ENCODE results near the gene NFASC.

DNA sequence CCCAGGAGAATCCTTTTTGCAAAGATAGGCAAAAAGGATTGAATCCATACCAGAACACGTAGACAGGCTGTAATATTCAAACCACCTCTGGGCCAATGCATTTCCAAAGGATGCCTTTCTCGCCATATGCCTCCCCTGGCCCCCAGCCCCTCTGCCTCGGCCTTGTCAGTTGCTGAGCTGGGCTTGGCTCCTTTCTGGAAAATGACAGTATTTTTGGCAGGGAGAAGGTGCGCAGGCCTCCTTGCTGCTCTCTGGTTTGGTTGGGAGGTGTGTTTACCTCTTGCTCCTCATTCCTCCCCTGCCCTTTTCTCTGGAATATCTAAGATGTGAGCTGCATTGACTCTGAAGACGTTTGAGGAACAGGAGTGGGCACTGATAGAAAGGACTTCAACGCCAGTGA is 146.3 kb downstream of the NFASC start:
- TF ChIP-seq RBAK (tag by site-specific recombination; IDR thresholded peaks at IDR 0.05) (no peak), ZNF157 (tag by site-specific recombination; IDR thresholded peaks at IDR 0.05) (no peak), ZNF837 (tag by site-specific recombination; IDR thresholded peaks at IDR 0.05) (no peak), ZNF664 (tag by site-specific recombination; IDR thresholded peaks at IDR 0.05) (no peak), ZNF660 (tag by site-specific recombination; IDR thresholded peaks at IDR 0.05) (no peak), ZNF555 (tag by site-specific recombination; conservative IDR thresholded peaks at IDR 0.05) (no peak)
- TF ChIP-seq, protein P1, sequence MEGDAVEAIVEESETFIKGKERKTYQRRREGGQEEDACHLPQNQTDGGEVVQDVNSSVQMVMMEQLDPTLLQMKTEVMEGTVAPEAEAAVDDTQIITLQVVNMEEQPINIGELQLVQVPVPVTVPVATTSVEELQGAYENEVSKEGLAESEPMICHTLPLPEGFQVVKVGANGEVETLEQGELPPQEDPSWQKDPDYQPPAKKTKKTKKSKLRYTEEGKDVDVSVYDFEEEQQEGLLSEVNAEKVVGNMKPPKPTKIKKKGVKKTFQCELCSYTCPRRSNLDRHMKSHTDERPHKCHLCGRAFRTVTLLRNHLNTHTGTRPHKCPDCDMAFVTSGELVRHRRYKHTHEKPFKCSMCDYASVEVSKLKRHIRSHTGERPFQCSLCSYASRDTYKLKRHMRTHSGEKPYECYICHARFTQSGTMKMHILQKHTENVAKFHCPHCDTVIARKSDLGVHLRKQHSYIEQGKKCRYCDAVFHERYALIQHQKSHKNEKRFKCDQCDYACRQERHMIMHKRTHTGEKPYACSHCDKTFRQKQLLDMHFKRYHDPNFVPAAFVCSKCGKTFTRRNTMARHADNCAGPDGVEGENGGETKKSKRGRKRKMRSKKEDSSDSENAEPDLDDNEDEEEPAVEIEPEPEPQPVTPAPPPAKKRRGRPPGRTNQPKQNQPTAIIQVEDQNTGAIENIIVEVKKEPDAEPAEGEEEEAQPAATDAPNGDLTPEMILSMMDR (tag by site-specific recombination; IDR thresholded peaks at IDR 0.05): no peak
- TF ChIP-seq, protein P2, sequence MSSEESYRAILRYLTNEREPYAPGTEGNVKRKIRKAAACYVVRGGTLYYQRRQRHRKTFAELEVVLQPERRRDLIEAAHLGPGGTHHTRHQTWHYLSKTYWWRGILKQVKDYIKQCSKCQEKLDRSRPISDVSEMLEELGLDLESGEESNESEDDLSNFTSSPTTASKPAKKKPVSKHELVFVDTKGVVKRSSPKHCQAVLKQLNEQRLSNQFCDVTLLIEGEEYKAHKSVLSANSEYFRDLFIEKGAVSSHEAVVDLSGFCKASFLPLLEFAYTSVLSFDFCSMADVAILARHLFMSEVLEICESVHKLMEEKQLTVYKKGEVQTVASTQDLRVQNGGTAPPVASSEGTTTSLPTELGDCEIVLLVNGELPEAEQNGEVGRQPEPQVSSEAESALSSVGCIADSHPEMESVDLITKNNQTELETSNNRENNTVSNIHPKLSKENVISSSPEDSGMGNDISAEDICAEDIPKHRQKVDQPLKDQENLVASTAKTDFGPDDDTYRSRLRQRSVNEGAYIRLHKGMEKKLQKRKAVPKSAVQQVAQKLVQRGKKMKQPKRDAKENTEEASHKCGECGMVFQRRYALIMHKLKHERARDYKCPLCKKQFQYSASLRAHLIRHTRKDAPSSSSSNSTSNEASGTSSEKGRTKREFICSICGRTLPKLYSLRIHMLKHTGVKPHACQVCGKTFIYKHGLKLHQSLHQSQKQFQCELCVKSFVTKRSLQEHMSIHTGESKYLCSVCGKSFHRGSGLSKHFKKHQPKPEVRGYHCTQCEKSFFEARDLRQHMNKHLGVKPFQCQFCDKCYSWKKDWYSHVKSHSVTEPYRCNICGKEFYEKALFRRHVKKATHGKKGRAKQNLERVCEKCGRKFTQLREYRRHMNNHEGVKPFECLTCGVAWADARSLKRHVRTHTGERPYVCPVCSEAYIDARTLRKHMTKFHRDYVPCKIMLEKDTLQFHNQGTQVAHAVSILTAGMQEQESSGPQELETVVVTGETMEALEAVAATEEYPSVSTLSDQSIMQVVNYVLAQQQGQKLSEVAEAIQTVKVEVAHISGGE (tag by site-specific recombination; conservative IDR thresholded peaks at IDR 0.05; ENCODE audit: low read depth): no peak
- TF ChIP-seq, protein P3, sequence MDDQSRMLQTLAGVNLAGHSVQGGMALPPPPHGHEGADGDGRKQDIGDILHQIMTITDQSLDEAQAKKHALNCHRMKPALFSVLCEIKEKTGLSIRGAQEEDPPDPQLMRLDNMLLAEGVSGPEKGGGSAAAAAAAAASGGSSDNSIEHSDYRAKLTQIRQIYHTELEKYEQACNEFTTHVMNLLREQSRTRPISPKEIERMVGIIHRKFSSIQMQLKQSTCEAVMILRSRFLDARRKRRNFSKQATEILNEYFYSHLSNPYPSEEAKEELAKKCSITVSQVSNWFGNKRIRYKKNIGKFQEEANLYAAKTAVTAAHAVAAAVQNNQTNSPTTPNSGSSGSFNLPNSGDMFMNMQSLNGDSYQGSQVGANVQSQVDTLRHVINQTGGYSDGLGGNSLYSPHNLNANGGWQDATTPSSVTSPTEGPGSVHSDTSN (CRISPR knock-in tag; IDR thresholded peaks at IDR 0.05): no peak
